K562 (cell line): ENCODE results near the gene HOXB1.

Source experiments
- CTCF ChIP-seq, 3 experiments: IDR thresholded peaks in 2 of 3; conservative IDR thresholded peaks in 1 of 3; 2 replicates each; pipeline ENCODE4 v1.5.1; 2011 to 2012; ENCODE audit warnings: low read length in 3 of 3, mild to moderate bottlenecking in 3 of 3, control low read depth in 2 of 3, improper control_type of control experiment in 1 of 3, inconsistent platforms in 1 of 3, low read depth in 1 of 3, mixed read lengths in 1 of 3, moderate library complexity in 1 of 3; ENCODE audit not compliant: insufficient read depth in 2 of 3
- RFX5 ChIP-seq: IDR thresholded peaks from 2 replicates; pipeline ENCODE4 v1.6.1; 2011; ENCODE audit warnings: low read depth, mild to moderate bottlenecking, improper control_type of control experiment, low read length
- TAF1 ChIP-seq: IDR thresholded peaks from 2 replicates; pipeline ENCODE4 v1.6.1; 2011; ENCODE audit warnings: mild to moderate bottlenecking, low read length, moderate library complexity; ENCODE audit not compliant: insufficient read depth, control insufficient read depth, severe bottlenecking; ENCODE audit errors: extremely low read depth

- TF ChIP-seq CTCF (IDR thresholded peaks at IDR 0.05 in 2 of 3, conservative IDR thresholded peaks at IDR 0.05 in 1 of 3; ENCODE audit: insufficient read depth in 2 of 3, low read depth in 1 of 3, low read length in 3 of 3) (no peak), TAF1 (no peak), RFX5 (no peak)
Measured at GRCh38 chr17:48488548-48489106, 42.2 kb downstream of the HOXB1 start.
